Islet precursor cell (in vitro differentiated cells): Measurements from ENCODE around the gene THOC2.
"Not testable (repeated sequence)": the region's sequence is repeated elsewhere in the genome, so short reads cannot be mapped to it uniquely, and the experiment has no call there.

Experiments used
- DNase-seq: peaks from one replicate; pipeline ENCODE4 v3.0.0-alpha.2; 2018

THOC2 gene

GRCh38 chrX:123732670-123733363 is at the start of gene THOC2:
THOC2 (minus strand) TSS chrX:123733052; CDS start chrX:123733022, 30 bp downstream.
- peak; percentile 87 for DNase-seq

- DNase-seq, result not testable (repeated sequence)
These were observed 48.9 kb upstream of the THOC2 start for GRCh38 chrX:123781786-123782185.

GRCh38 chrX:123779908-123780396 is 47.1 kb upstream of the THOC2 start:
- DNase-seq, result no peak

- no peak for DNase-seq
These were observed 40.6 kb upstream of the THOC2 start for GRCh38 chrX:123773258-123773988.

GRCh38 chrX:123771449-123772064 is 38.7 kb upstream of the THOC2 start:
- DNase-seq, result no peak

- DNase-seq, result peak; percentile 93
These were observed 32.4 kb upstream of the THOC2 start for GRCh38 chrX:123764967-123765871.

GRCh38 chrX:123759849-123760248 is 27.0 kb upstream of the THOC2 start:
- DNase-seq, result not testable (repeated sequence)

- DNase-seq, result not testable (repeated sequence)
These were observed 24.9 kb upstream of the THOC2 start for GRCh38 chrX:123757794-123758193.

GRCh38 chrX:123756320-123756719 is 23.5 kb upstream of the THOC2 start:
- no peak for DNase-seq

GRCh38 chrX:123755107-123755506 is 22.3 kb upstream of the THOC2 start:
- DNase-seq, result no peak

GRCh38 chrX:123753656-123754350 is 21.0 kb upstream of the THOC2 start:
- DNase-seq, result no peak

- no peak for DNase-seq
These were observed 16.8 kb upstream of the THOC2 start for GRCh38 chrX:123749643-123750042.

- DNase-seq, result no peak
These were observed 12.7 kb upstream of the THOC2 start for GRCh38 chrX:123745511-123745910.

- no peak for DNase-seq
These were observed 10.5 kb upstream of the THOC2 start for GRCh38 chrX:123743312-123743711.

GRCh38 chrX:123742440-123742839 is 9.6 kb upstream of the THOC2 start:
- DNase-seq, result no peak

GRCh38 chrX:123740536-123740935 is 7.7 kb upstream of the THOC2 start:
- DNase-seq, result no peak

- no peak for DNase-seq
These were observed 7.2 kb upstream of the THOC2 start for GRCh38 chrX:123740006-123740405.

GRCh38 chrX:123739474-123739873 is 6.6 kb upstream of the THOC2 start:
- no peak for DNase-seq

- DNase-seq, result no peak
These were observed 5.6 kb upstream of the THOC2 start for GRCh38 chrX:123738378-123738940.

- peak; percentile 77 for DNase-seq
These were observed 3.6 kb upstream of the THOC2 start for GRCh38 chrX:123736333-123736921.

- DNase-seq, result not testable (repeated sequence)
These were observed 2.3 kb upstream of the THOC2 start for GRCh38 chrX:123735137-123735536.
